Umbilical cord (tissue), 2 donors: Measurements from ENCODE around the gene DLX3. TPM values are rescaled to one million over a fixed set of nuclear protein-coding genes. Genes with fewer than 3 reads are reported as not detected.
"Not testable (repeated sequence)": the region's sequence is repeated elsewhere in the genome, so short reads cannot be mapped to it uniquely, and the experiment has no call there.

Experiments
- DNase-seq: peaks from one replicate; pipeline ENCODE4 v3.0.0-alpha.2; 2015; ENCODE audit warnings: low spot score
- total RNA-seq: library from RNA; depleted of rRNA; stranded (reverse); fragments of >200 nt; gene quantifications from one replicate; pipeline ENCODE4 v1.2.3, GENCODE V29; 2014; ENCODE audit warnings: low replicate concordance; ENCODE audit not compliant: insufficient read depth

The DLX3 gene
- 0.72 TPM for total RNA-seq

DNA sequence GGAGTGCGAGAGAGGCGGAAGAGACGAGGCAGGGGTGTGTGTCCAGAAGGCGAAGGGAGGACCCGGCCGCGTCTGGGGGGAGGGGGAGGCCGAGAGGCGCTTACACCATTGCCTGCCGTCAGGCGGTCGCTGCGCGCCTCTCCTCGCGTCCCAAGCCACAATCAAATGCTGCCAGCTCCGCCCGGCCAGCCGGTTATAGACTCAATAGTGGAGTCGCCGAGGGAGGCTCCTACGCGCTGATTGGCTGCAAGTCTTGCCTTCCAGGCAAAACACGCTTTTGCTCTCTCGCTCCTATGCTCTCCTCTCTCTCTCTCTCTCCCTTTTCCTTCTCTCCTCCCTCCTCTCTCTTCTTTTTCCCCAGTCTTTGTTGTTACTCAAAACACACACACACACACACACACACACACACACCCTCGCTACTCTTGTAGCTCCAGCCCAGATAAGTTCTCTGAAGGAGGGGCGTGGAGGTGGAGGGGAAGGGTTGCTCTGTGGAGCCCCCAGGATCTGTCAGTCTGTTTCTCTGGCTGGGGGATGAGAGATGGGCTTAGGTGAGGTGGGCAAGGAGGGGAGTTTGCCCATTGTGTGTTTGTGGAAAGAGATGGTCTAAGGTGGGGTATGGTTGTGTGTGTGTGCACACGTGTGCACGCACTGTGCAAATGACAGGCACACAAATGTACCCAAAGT is at the start of gene DLX3:
Gene DLX3, minus strand, starts transcription at position 170 of the 684 bp plus-strand sequence. CDS start 226 bp downstream, outside the sequence.
- peak; percentile 84 for DNase-seq

DNA sequence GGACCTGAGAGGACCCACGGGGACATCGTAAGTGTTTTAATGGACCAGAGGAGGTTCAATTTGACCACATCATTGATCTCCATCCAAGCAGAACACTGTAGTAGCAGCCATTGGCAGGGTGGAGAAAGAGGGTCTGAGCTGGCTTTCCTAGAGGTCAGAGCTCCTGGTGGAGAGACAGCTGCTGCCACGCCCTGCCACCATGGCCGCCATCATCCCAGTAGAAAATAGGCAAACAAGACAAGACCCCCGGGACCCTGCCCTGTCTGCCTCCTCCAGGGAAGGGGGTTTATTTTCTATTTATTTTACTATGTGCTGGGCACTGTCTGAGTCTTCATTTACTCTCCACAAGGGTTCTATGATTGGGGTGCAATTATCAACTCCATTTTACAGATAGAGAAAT is 49.5 kb upstream of the DLX3 start:
- DNase-seq: no peak

DNA sequence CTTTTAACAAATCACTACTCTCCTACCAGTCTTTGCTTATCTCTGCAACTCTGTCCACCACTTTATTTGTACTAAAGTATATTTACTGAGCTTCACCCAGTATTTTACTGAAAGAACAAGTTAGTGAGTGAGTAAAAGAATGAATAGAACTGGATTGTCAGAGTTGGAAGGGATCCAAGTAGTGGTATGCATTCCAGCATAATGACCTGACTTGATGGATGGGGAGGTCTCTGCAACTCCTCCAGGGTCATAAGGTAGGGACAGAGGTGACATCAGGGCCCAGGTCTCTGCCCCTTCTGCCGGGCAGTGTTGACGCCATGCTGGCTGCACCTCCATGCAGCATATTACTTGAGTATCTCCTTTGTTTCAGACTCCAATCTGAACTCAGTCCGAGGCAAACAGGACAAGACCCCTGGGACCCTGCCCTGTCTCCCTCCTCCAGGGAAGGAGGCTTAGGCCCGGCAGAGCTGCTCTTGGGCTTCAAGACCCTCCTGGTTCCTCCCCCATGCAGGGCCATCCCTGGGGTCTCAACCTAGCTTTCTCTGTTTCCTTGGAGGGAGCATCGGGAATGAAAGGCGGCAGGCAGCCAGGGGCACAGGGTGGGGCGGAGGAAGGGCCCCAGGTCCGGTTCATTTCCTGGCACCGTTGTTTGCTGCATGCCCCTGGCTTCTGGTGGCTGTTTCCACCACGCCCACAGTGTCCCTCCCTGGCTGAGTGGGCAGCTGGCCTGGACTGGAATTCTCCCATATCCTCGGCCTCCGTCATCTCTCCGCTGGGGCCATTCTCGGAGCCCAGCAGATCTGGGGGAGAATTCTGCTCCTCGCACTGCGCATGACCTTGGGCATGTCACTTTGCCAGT is 48.5 kb upstream of the DLX3 start:
- peak; percentile 44 for DNase-seq

DNA sequence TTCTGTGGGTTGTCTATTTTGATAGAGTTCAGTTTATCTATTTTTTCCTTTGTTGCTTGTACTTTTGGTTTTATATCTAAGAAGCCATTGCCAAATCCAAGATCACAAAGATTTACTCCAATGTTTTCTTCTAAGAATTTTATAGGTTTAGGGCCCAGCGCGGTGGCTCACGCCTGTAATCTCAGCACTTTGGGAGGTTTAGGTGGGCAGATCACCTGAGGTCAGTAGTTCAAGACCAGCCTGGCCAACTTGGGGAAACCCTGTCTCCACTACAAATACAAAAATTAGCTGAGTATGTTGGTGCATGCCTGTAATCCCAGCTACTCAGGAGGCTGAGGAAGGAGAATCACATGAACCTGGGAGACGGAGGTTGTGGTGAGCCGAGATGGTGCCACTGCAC is 47.2 kb upstream of the DLX3 start:
- no peak for DNase-seq

DNA sequence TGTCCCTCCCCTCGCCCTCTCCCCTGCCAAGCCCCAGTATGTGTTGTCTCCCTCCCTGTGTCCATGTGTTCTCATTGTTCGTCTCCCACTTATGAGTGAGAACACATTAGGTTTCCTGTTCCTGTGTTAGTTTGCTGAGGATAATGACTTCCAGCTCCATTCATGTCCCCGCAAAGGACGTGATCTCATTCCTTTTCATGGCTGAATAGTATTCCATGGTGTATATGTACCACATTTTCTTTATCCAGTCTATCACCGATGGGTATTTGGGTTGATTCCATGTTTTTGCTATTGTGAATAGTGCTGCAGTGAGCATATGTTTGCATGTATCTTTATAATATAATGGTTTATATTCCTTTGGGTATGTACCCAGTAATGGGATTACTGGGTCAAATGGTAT is 45.5 kb upstream of the DLX3 start:
- DNase-seq: not testable (repeated sequence)

DNA sequence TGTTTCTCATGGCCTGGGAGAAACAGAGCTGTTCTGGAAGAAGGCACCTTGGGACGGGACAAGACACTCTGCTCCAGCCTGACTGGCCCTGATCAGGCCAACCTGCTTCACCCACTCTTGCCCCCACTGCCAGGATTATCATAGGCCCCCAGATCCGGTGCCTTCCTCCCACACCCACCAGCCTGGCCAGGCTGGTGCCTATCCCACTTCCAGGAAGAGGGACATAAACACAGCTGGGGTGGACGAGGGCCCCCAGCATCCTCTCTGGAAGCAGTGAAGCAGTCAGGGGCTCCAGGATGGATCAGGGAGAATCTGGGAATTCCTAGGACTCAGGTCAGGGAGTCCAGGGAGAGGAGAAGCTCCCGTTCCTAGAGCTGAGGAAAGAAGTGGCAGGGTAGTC is 44.0 kb upstream of the DLX3 start:
- no peak for DNase-seq

DNA sequence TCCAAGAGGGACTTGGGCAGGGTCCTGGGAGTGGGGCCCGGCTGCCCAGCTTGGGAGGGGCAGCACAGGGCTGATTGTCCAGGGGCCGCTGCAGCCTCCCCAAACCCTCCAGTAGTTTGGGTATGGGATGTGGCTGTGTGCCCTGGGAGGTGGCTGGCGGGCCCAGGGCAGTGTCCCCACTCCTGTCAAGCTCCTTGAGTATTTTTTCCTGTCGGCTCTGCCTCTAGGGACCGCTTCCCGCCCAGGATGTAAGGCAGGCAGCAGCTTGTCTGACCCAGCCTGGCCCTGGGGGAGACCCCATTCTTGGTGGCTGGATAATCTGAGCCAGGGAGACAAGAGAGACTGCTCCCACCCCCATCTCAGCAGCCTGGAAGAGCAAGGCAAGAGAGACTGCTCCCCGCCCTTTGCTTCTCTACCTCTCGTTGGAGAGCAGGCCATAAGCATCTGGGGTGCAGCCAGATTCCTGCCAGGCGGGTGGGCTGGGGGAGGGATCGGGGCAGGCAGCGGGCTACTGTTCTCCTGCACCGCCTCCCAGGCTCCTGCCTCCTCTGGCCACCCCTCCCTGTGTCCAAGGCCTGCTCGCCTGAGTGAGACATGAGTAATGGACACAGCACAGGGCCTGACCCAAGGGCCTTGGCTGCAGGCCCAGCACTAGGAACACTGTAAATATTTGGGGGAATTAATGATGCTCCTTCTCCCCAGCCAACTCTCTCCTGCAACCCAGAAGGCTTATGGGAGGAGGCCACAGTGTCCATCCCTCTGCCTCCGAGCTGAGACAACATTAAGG is 42.5 kb upstream of the DLX3 start:
- peak; percentile 87 for DNase-seq

DNA sequence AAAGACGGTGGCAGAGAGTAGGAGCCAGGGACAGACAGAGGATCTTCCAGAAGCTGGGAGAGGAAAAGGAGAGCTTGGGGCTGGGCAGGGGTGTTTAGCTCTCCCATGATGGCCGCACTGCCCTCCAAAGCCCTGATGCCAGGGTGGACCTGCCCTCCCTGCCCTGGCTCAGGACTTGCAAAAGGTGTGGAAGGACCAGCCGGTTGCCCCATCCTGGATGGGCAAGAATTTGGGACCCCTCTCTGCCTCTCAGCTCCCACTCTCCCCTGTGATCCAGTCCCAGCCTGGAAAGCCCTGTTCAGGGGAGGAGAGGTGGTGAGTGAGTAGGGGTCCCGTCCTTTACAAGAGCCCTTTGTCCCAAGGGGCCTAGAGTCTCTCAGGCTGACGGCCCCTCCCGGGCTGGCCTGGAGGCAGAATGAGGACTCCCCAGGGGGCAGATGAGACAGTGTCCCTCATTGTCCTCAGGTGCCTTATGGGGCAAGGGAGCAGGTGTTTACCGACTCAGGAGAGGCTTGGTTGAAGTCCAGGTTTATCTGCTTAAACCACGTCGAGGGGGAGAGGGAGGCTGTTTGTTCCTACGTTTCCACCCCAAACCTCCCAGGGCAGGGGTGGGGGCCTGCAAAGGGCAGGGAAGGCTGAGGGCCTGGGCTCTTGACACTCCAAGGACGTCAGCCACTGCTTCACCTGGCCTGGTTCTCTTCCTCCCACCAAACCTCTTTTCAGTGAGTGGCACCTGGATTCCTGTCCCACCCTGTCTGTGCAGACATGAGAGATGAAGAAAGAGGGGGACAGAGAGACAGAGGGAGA is 41.6 kb upstream of the DLX3 start:
- no peak for DNase-seq

DNA sequence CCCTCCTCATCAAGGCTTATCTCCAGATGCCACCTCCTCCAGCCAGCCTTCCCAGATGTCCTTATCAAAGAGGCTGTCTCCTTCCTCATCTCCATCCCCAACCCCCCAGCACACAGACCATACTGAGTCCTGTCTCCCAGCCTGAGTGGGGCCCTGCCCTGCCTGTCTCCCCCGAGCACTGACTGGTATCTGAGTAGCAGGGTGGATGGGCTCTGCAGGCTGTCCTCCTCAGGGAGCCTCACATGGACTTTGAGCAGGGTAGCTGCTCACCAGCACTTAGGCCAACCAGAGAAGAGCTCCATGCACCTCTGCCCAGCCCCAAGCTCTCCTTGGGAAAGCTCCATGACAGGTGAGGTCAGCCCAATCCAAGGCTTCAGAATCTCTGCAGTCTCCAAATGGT is 40.9 kb upstream of the DLX3 start:
- no peak for DNase-seq

DNA sequence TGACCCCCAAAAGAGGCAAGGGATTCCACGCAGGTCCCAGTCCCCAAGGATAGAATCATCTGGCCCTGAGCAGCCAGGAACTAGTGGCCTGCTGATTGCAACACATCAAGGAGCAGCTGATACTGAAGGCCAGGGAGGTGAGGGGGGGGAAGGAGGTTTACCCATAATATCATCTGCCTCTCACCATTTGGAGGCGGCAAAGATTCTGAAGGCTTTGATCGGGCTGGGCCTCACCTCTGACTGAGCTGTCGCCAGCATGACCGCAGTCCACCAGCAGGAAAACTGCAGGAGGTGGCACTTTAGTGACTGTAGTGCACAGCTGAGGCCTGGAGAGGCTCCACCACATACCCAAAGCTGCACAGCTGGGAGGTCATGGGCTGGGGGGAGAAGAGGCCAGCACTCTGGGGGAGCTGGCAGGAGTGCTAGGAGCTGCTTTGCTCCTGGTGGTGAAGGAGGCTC is 40.4 kb upstream of the DLX3 start:
- DNase-seq: no peak

DNA sequence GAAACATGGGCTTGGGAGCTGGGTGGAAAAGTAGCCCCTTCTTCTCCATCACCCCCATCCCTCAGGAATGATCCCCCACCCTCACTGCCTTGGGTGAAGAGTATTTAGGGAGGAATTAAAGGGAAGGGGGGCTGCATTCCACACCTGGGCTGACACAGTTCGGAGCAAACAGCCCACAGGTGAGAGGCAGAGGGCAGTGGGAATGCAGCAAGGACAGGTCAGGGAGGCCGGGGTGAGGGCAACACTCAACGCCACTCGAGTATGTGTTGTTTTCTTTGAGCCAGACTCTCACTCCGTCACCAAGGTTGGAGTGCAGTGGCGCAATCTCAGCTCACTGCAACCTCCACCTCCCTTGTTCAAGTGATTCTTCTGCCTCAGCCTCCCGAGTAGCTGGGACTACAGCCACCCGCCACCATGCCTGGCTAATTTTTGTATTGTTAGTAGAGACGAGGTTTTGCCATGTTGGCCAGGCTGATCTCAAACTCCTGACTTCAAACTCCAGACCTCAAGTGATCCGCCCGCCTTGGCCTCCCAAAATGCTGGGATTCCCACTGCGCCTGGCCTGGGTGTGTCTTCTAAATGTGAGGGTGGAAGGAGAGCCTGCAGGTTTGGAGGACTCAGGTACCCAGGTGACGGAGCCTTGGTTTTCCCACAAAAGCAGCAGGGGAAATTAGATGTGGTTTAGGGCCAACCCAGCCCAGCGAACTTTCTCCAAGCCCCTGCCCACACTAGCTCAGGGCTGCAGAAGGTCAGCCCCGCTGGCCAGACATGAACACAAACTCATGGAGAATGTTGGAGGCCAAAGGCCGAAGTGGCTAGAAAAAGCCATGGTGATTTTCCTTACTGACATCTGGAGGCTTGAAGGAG is 39.7 kb upstream of the DLX3 start:
- no peak for DNase-seq

DNA sequence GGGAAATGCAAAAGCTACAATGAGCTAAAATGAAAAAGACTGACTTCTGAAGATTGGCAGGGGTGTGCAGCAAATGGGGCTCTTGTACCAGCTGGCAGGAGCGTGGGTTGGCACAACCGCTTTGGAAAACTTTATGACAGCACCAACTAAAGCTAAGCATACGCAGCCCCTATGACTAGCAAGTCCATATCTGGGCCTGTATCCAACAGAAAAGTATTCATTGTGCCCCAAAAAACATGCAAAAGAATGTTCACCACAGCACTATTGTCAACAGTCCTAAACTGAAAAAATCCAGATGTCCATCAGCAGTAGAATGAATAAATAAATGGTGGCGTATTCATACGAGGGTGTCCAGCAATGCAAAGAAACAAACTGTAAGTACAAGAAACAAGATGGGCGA is 38.3 kb upstream of the DLX3 start:
- DNase-seq: peak; percentile 67

DNA sequence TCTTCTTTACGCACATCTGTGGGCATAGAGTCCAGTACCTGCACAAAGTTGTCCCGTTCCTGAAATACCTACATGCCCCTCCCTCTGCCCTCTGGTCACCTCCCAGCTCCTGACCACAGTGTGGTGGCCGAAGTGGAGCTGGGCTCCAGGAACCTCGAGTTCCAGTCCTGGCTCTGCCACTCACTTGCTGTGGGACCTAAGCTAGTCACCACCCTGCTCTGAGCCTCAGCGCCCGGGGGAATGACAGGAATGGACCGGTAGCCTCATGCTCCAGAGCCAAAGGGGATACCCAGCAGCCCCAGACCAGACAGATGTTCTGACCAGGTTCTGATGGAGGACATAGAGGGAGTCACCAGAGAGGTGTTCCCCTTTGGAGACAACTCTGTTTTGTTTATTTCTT is 34.2 kb upstream of the DLX3 start:
- DNase-seq: no peak

DNA sequence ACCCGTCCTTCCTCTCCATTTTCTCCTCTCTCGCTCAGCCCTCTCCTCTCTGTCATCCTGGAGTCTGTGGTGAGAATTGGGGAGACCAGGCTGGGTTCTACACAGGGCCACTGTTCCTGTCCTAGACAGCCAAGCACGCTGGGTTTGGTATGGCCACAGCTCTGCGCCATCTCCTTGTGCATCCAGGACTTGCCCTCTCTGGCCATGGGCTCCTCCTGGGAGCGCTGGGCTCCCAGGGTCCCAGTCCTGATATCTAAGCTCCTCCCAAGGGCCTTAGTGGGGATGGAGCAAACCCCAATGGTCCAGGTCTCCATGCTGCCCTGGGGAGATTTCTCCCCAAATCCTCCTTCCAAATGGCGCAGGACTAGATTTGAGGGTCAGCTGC is 33.7 kb upstream of the DLX3 start:
- no peak for DNase-seq

DNA sequence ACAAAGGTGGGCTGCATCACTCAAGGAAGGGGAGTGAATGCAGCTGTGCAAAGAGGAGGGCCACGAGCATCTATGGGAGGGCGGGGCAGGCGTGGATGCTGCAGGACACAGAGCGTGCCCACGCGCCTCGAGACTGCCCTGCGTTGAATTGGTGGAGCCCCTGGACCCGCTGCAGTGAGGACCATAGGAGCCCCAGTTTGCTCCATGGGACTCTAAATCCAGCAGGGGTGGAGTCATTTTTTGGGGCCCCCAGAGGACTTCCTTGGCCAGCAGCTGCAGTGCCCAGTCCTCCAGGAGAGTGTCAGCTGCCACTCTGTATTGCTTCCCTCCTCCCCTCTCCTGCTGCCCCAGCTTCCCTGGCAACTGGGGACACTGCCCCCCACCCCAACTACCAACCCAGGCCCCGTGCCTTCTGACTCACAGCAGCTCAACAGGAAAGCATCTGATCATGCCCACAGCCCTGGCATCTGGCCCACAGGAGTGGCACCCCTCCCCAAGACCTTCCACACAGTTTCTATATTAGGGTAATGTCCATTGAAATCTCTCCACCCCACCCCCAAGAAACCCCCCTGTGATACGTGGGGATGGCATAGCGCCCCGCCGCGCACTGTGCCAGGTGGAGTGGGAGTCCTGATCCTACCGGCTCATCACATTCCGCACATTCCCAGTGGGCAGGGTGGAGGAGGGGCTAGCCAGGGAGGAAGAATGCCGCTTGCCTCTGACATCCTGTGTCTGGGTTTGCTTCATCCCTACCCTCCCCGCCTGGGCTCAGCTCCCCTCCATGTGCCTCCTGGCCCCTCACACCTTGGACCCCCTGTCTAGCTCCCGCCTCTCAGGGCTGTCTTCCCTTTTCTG is 33.1 kb upstream of the DLX3 start:
- DNase-seq: peak; percentile 60

DNA sequence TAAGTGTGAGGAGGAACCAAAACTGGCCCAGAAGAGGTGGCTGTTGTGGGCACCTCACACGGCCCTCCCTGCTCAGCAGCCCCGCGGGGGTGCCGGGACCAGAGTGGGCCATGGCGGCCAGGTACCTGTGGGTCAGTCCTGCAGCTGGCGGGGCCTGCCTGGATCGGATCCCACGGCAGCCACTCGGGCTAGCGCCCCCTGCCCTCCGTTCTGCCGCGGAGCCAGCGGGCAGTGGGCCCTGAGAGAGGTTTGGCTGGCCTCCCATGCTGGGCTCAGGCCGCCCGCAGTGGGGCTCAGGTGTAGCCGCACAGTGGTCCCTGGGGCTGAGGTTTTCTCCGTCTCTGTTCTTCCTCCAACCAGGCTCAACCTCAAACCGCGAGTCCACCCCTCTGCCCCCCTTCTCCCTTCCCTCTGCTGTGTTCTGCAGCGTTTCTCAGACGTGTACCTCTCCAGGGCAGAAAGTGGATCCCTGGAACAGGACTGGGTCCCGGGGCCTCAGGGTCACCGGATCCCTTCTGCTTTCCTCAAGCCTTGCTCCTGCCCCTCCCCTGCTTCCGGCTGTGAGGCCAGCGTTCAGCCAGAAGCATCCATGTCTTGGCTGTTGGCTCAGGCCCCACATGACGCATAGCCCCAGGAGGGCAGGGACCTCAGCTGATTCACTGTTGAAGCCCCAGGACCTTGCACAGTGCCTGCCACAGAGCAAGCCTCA is 32.3 kb upstream of the DLX3 start:
- DNase-seq: peak; percentile 91

DNA sequence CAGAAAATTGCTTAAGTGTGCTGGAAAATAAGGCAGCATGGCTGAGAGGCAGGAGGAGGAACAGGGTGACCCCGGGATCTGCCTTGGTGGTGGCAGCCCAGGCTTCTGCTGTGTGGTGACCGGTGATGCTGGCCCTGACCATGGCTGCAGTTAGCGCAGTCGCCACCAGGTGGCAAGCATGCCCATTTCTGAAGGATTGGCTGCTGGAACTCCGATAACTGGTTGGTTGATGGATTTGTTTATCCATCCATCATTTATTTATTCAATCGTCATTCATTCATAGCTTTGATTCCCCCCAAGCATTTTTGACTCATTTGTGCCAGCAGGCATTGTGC is 31.8 kb upstream of the DLX3 start:
- DNase-seq: peak; percentile 82

DNA sequence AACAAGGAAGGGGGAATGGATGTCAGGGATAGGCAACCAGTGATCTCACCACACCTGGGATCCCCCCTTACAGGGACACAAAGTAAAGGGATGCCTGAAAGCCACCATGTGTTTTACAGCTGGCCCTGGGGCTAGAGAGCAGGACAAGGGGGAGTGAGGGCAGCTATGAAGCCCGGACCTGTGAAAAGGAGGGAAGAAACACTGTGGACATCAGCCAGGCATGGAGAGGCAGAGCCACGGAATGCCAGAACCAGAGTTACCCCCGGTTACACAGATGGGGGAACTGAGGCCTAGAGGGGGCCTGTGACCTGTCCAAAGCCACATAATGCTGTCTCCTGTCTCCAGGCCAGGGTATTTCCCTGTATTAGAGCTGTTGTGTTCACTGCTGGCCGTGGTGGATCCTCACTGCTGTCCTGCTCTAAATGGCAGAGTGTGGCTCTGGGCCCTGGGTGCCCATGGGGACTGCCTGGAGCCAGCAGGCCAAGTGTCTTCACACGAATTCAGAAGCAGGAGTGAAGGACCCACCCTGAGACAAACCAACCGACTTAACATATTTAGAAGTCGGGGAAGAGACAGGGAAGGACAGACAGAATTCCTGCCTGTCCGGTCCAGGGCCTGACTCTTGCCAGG is 31.1 kb upstream of the DLX3 start:
- DNase-seq: no peak
